Caco-2 (cell line): ENCODE data around the gene SH3GLB2. TPM values are rescaled to one million over a fixed set of nuclear protein-coding genes. Genes with fewer than 3 reads are reported as not detected.

Experiments used
- BruUV-seq: library from RNA; stranded (reverse); fragments of 400-500 nt; replicated peaks from 2 replicates; lab custom pipeline; 2021; lab: Mats Ljungman, UMichigan
- CTCF ChIA-PET: fragments of 300-600 bp; sonication (Branson Sonifier 250); formaldehyde crosslinking; loops from one replicate; lab custom pipeline; 2022; ENCODE audit warnings: antibody characterized with exemption; lab: Charles Lee
- POLR2A ChIA-PET: fragments of 300-600 bp; sonication (Branson Sonifier 250); formaldehyde crosslinking; loops from one replicate; lab custom pipeline; 2022; ENCODE audit warnings: antibody characterized with exemption; lab: Charles Lee
- DNase-seq, 2 experiments: peaks; one replicate each; pipeline versions ENCODE4 v3.0.0 to v3.0.0-alpha.2; 2020 to 2022
- H3K27me3 ChIP-seq: replicated peaks from 2 replicates; pipeline ENCODE4 v1.6.0; 2011; ENCODE audit warnings: low read length; ENCODE audit not compliant: control insufficient read depth, insufficient read depth
- H3K36me3 ChIP-seq: 2 replicates; pipeline ENCODE4 v1.5.1; 2011; ENCODE audit warnings: low read length; ENCODE audit not compliant: control insufficient read depth, insufficient read depth
- H3K4me1 ChIP-seq: fragments of 250-450 bp; sonication (Bioruptor Pico); 2 replicates; pipeline ENCODE4 v1.5.1; 2020; ENCODE audit warnings: mild to moderate bottlenecking
- H3K4me3 ChIP-seq: 2 replicates; pipeline ENCODE4 v1.5.1; 2011; ENCODE audit warnings: low read depth, mild to moderate bottlenecking, control low read depth, low read length
- H3K9me3 ChIP-seq: fragments of 250-450 bp; sonication (Bioruptor Pico); 2 replicates; pipeline ENCODE4 v1.5.1; 2020; ENCODE audit warnings: mild to moderate bottlenecking, moderate library complexity
- H3K27ac Mint-ChIP-seq: one replicate; pipeline ENCODE4 v1.8.0; 2022; ENCODE audit warnings: mixed read lengths; ENCODE audit not compliant: unreplicated experiment
- H3K27me3 Mint-ChIP-seq: one replicate; pipeline ENCODE4 v1.8.0; 2022; ENCODE audit warnings: mixed read lengths; ENCODE audit not compliant: insufficient read depth, unreplicated experiment
- H3K36me3 Mint-ChIP-seq: one replicate; pipeline ENCODE4 v1.8.0; 2022; ENCODE audit warnings: mild to moderate bottlenecking, mixed read lengths; ENCODE audit not compliant: insufficient read depth, unreplicated experiment
- H3K4me1 Mint-ChIP-seq: one replicate; pipeline ENCODE4 v1.8.0; 2022; ENCODE audit warnings: low read depth, mixed read lengths; ENCODE audit not compliant: unreplicated experiment
- H3K4me3 Mint-ChIP-seq: one replicate; pipeline ENCODE4 v1.8.0; 2022; ENCODE audit warnings: mild to moderate bottlenecking, moderate library complexity, mixed read lengths; ENCODE audit not compliant: unreplicated experiment
- H3K9me3 Mint-ChIP-seq: one replicate; pipeline ENCODE4 v1.8.0; 2022; ENCODE audit warnings: mixed read lengths; ENCODE audit not compliant: unreplicated experiment
- intact Hi-C: fragments of 100-400 bp; cut with micrococcal nuclease; formaldehyde crosslinking; loops from one replicate; pipeline ENCODE4 v1.10.0; 2022; ENCODE audit not compliant: unreplicated experiment
- total RNA-seq: library from RNA; stranded (reverse); gene quantifications from 2 replicates; pipeline ENCODE4 v1.2.3, GENCODE V29; 2022
- TF ChIP-seq, protein P1 (sequence below), 2 experiments: fragments of 200-600 bp in 1 of 2; IDR thresholded peaks; 1 replicate in 1 of 2; 2 replicates in 1 of 2; pipeline versions ENCODE4 v1.5.1 to v1.8.0; 2011 to 2022; ENCODE audit warnings: antibody characterized with exemption in 1 of 2, control low read depth in 1 of 2, inconsistent platforms in 1 of 2, low read depth in 1 of 2, low read length in 1 of 2, mild to moderate bottlenecking in 1 of 2, moderate library complexity in 1 of 2; ENCODE audit not compliant: insufficient read depth in 1 of 2, severe bottlenecking in 1 of 2, unreplicated experiment in 1 of 2

SH3GLB2 gene
- total RNA-seq, 1 experiment from 2014 or later = 66.7 TPM

DNA sequence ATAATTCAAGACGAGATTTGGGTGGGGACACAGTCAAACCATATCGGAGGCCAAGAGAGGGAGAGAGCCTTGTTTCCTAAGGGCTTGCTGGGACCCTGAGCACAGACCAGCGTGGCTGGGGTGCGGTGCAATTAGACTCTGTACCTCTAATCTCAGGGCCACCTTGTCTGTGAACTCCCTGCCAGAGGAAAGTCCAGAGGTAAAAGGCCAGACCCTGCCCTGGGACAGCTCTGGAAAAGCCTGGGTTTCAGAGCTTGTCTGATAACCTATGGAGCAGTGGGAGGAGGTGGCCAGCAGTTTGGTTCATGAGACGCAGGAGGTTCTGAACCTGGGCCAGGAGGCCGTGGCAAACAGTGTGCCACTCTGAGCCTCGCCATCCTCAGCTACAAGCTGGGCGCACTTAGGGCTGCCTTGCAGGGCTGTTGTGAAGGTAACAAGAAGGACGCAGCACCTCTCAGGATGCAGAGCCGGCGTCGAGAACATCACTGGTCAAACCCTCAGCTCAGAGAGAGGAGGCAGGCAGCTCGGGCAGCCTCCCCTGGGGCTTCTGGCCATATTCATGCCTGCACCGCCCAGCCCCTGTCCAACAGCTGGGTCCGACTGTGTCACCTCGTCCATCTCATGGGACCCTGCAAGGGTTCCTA, 48.0 kb upstream of the SH3GLB2 start:
- Histone ChIP-seq H3K4me3 (no peak overlapping the region), H3K27me3 (no peaks in the 10 kb centered on the region), H3K4me1 (peaks cover 8% of the 10 kb centered on the region; the same call in 1 of the 2 replicates), H3K9me3 (no peaks in the 10 kb centered on the region), H3K36me3 (no peaks in the 10 kb centered on the region)
- Mint-ChIP-seq H3K9me3 (no peaks in the 10 kb centered on the region), H3K4me1 (no peaks in the 10 kb centered on the region), H3K4me3 (no peak overlapping the region), H3K27ac (no peak overlapping the region), H3K36me3 (peaks cover 9% of the 10 kb centered on the region), H3K27me3 (no peaks in the 10 kb centered on the region)
- BruUV-seq = no TSS peak
- peak in 1 of 2 experiments; percentile 39 for DNase-seq
- intact Hi-C loops = no loop called here
- TF ChIP-seq, protein P1, sequence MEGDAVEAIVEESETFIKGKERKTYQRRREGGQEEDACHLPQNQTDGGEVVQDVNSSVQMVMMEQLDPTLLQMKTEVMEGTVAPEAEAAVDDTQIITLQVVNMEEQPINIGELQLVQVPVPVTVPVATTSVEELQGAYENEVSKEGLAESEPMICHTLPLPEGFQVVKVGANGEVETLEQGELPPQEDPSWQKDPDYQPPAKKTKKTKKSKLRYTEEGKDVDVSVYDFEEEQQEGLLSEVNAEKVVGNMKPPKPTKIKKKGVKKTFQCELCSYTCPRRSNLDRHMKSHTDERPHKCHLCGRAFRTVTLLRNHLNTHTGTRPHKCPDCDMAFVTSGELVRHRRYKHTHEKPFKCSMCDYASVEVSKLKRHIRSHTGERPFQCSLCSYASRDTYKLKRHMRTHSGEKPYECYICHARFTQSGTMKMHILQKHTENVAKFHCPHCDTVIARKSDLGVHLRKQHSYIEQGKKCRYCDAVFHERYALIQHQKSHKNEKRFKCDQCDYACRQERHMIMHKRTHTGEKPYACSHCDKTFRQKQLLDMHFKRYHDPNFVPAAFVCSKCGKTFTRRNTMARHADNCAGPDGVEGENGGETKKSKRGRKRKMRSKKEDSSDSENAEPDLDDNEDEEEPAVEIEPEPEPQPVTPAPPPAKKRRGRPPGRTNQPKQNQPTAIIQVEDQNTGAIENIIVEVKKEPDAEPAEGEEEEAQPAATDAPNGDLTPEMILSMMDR (IDR thresholded peaks at IDR 0.05; ENCODE audit: insufficient read depth in 1 of 2, low read depth in 1 of 2, low read length in 1 of 2, severe bottlenecking in 1 of 2, unreplicated experiment in 1 of 2) = no peak
- ChIA-PET POLR2A (no interaction called here), CTCF (no interaction called here)

DNA sequence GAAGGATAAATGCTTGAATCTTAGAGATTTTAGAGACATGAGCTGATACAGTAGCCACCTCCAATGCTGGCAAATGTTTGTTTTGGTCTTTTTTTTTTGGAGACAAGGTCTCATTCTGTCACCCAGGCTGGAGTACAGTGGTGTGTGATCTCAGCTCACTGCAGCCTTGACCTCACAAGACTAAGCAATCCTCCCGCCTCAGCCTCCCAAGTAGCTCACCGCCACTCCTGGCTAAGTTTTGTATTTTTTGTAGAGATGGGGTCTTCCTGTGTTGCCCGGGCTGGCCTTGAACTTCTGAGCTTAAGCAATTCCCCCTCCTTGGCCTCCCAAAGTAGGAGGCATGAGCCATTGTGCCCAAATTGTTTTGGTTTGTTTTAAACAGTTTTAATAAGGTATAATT, 46.0 kb upstream of the SH3GLB2 start:
- Mint-ChIP-seq H3K36me3 (no peaks in the 10 kb centered on the region), H3K4me3 (no peak overlapping the region), H3K9me3 (no peaks in the 10 kb centered on the region), H3K4me1 (no peaks in the 10 kb centered on the region), H3K27me3 (no peaks in the 10 kb centered on the region), H3K27ac (no peak overlapping the region)
- POLR2A ChIA-PET = no interaction called here
- H3K4me1 ChIP-seq = peaks cover 6% of the 10 kb centered on the region; the same call in 1 of the 2 replicates
- no peak overlapping the region for H3K4me3 ChIP-seq
- DNase-seq = no peak
- no peaks in the 10 kb centered on the region for H3K27me3 ChIP-seq
- TF ChIP-seq, protein P1 (IDR thresholded peaks at IDR 0.05; ENCODE audit: insufficient read depth in 1 of 2, low read depth in 1 of 2, low read length in 1 of 2, severe bottlenecking in 1 of 2, unreplicated experiment in 1 of 2) = no peak
- no peaks in the 10 kb centered on the region for H3K9me3 ChIP-seq
- CTCF ChIA-PET = interaction anchor here (1.3 kb wide), 1 partner anchor 46 kb away, joined by 10 read pairs; the partner anchor contains the start of gene SH3GLB2
- no peaks in the 10 kb centered on the region for H3K36me3 ChIP-seq
- no TSS peak for BruUV-seq
- intact Hi-C loops = no loop called here

DNA sequence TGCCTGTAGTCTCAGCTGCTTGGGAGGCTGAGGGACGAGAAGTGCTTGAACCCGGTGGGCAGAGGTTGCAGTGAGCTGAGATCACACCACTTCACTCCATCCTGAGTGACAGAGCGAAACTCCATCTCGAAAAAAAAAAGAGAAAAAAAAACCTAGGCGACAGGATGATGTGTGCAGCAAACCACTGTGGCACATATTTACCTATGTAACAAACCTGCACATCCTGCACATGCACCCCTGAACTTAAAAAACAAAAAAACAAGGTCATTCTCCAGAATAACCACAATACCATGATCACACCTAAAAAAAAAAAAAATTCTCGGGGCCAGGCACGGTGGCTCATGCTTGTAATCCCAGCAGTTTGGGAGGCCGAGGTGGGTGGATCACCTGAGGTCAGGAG, 45.3 kb upstream of the SH3GLB2 start:
- Histone ChIP-seq H3K36me3 (no peaks in the 10 kb centered on the region), H3K27me3 (no peaks in the 10 kb centered on the region), H3K4me1 (no peaks in the 10 kb centered on the region; the same call in 1 of the 2 replicates), H3K9me3 (no peaks in the 10 kb centered on the region), H3K4me3 (no peak overlapping the region)
- Mint-ChIP-seq H3K4me1 (no peaks in the 10 kb centered on the region), H3K36me3 (no peaks in the 10 kb centered on the region), H3K27ac (no peak overlapping the region), H3K27me3 (no peaks in the 10 kb centered on the region), H3K9me3 (no peaks in the 10 kb centered on the region), H3K4me3 (no peak overlapping the region)
- POLR2A ChIA-PET = no interaction called here
- no TSS peak for BruUV-seq
- TF ChIP-seq, protein P1 (IDR thresholded peaks at IDR 0.05; ENCODE audit: insufficient read depth in 1 of 2, low read depth in 1 of 2, low read length in 1 of 2, severe bottlenecking in 1 of 2, unreplicated experiment in 1 of 2) = no peak
- no peak for DNase-seq
- CTCF ChIA-PET = interaction anchor here (1.3 kb wide), 1 partner anchor 45 kb away, joined by 10 read pairs; the partner anchor contains the start of gene SH3GLB2
- intact Hi-C loops = no loop called here
